Brain microvascular endothelial cell (primary cell): ENCODE results near the gene CDKN1A.

Experiments used
- DNase-seq: peaks from one replicate; pipeline ENCODE4 v3.0.0-alpha.2; 2020
- H3K27ac ChIP-seq: fragments of 250-450 bp; sonication (Bioruptor Pico); 2 replicates; pipeline ENCODE4 v1.5.1; 2020; ENCODE audit warnings: mild to moderate bottlenecking, moderate library complexity
- H3K27me3 ChIP-seq: fragments of 250-450 bp; sonication (Bioruptor Pico); replicated peaks from 2 replicates; pipeline ENCODE4 v1.5.1; 2020; ENCODE audit warnings: mild to moderate bottlenecking
- H3K36me3 ChIP-seq: fragments of 250-450 bp; sonication (Bioruptor Pico); replicated peaks from 2 replicates; pipeline ENCODE4 v1.5.1; 2020; ENCODE audit warnings: mild to moderate bottlenecking
- H3K4me3 ChIP-seq: 2 replicates; pipeline ENCODE4 v1.5.1; 2011; ENCODE audit warnings: low read depth, mild to moderate bottlenecking, control low read depth, low read length, moderate library complexity
- in situ Hi-C: cut with HindIII; loops from 2 replicates; pipeline ENCODE4 v1.10.0; 2017; ENCODE audit warnings: low sequenced_read_pairs, low pct_ligation_motif_present
- TF ChIP-seq, protein P1 (sequence below): IDR thresholded peaks from 2 replicates; pipeline ENCODE4 v1.5.1; 2011; ENCODE audit warnings: low read depth, mild to moderate bottlenecking, moderate library complexity, low read length, control low read depth, inconsistent platforms; ENCODE audit errors: missing control alignments

CDKN1A gene

DNA sequence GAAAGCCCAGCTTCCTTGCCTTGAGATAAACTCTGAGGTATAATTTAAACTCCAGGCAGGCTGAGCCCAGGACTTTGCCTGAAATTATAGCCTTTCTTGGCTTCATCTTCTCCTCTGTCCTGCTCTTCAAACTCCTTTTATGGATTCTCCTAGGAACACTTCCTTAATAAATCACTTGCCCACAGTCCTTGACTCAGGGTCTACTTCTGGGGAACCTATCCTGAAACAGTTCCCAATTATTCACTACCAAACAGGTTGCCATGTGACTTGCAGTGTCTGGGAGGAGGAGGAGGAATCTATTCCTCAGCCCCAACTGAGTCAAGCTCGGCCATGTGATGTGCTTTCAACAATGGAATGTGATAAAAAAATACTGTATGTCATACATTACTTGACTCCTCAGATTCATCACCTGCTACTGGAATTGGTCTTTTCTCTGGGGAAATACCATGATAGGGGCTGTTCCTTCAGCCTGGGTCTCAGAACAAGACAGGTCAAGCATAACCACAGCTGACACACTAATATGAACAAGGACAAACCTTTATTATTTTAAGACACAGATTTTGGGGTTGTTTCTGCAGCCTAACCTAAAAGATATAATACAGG lies 20.5 kb upstream of the CDKN1A start:
- in situ Hi-C loops = no loop called here
- Histone ChIP-seq H3K27ac (no peak overlapping the region), H3K4me3 (no peak overlapping the region), H3K27me3 (no peaks in the 10 kb centered on the region), H3K36me3 (no peaks in the 10 kb centered on the region)
- TF ChIP-seq, protein P1, sequence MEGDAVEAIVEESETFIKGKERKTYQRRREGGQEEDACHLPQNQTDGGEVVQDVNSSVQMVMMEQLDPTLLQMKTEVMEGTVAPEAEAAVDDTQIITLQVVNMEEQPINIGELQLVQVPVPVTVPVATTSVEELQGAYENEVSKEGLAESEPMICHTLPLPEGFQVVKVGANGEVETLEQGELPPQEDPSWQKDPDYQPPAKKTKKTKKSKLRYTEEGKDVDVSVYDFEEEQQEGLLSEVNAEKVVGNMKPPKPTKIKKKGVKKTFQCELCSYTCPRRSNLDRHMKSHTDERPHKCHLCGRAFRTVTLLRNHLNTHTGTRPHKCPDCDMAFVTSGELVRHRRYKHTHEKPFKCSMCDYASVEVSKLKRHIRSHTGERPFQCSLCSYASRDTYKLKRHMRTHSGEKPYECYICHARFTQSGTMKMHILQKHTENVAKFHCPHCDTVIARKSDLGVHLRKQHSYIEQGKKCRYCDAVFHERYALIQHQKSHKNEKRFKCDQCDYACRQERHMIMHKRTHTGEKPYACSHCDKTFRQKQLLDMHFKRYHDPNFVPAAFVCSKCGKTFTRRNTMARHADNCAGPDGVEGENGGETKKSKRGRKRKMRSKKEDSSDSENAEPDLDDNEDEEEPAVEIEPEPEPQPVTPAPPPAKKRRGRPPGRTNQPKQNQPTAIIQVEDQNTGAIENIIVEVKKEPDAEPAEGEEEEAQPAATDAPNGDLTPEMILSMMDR = no peak
- peak; percentile 57 for DNase-seq

DNA sequence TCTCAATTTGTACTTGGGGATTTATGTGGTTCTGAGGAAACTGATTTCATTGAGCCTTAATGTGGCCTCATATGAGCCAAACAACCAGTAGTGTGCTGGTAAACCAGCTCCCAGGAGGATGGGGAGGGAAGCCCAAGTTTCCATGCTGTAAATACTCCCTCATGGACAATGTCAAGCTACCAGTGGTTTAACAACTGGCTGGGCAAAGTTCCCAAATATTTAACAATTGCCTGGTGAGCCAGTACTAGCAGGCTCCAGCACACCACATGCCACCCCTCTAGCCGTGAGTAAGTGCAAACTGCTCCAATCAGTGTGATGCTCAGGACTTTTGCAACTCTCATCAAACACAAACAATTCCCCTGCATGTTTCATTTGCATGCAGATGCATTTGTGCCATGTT lies 19.2 kb upstream of the CDKN1A start:
- in situ Hi-C loops = no loop called here
- Histone ChIP-seq H3K36me3 (no peaks in the 10 kb centered on the region), H3K27ac (no peak overlapping the region), H3K27me3 (no peaks in the 10 kb centered on the region), H3K4me3 (no peak overlapping the region)
- no peak for DNase-seq
- TF ChIP-seq, protein P1 = no peak

DNA sequence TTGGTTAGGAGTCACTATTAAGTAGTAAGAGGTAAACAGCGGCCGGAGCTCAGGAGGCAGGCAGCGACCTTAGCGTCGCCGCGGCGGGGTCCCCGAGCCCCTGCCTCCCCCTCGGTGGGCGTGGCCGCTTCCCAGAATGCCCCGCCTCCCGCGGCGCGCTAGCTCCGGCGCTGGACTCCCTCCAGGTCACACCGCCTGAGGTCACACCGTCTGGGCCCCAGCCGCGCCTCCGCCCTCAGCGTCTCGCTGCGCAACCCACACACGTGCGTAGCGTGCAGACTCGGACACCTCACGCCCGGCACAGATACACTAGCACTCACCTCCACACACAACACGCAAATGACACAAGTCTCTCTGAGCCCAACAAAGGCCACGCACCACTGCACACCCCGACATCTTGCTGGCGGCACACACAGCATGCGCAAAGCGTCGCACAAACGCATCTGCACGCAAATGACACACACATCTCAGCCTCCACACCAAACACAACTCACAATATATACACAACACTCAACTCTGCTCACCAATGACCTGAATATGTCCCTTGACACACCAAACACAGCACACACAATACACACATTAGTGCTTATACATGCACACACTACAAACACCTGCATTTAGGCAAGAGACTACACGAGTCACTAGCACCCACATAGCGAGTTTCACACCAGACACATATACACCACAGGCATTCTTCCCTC lies 17.6 kb upstream of the CDKN1A start:
- in situ Hi-C loops = no loop called here
- no peak for DNase-seq
- Histone ChIP-seq H3K27me3 (no peaks in the 10 kb centered on the region), H3K36me3 (no peaks in the 10 kb centered on the region), H3K4me3 (peak overlapping the region; percentile 17), H3K27ac (no peak overlapping the region)
- TF ChIP-seq, protein P1 = no peak

DNA sequence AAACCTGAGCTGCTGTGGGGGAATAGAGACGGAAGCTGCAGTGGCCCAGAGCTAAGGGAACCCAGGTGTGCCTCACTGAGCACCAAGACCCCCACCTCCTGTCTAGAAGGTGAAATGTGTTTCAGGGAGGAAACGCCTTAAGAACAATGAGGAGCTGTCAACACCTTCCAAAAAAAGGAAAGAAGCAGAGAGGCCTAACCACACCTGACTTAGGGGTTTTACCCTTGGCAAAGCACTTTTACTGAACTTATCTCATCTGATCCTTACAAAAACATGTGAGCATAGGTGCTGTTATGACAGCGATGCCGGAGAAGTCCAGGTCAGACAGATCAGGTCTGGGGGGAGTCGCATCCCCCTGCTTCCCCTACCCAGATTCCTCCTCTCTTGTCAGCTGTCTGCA lies 16.1 kb upstream of the CDKN1A start:
- in situ Hi-C loops = no loop called here
- Histone ChIP-seq H3K36me3 (no peaks in the 10 kb centered on the region), H3K27me3 (no peaks in the 10 kb centered on the region), H3K4me3 (no peak overlapping the region), H3K27ac (no peak overlapping the region)
- TF ChIP-seq, protein P1 = no peak
- no peak for DNase-seq

DNA sequence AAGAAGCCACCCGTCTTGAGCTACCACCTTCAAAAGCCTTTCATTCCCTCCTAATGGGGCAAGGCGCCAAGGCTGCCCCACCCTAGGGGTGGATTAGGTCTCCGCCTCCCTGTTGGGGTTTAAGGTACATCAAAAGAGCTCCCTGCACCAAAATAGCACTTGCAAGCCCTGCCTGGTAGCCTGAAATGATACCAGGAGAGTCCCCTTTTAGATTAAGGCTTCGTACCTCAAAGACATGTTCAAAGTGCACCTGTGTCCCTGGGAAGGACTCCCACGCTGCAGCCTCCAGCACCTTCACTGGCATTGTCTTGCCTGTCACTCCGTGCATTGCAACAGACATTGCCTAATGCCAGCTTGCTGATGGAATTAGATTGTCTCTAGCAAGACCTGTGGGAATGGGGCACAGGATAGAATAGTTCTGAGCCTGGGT lies 15.7 kb upstream of the CDKN1A start:
- no peak overlapping the region for H3K4me3 ChIP-seq
- TF ChIP-seq, protein P1 = no peak
- in situ Hi-C loops = no loop called here

More for the DNA sequence above, 15.7 kb upstream of the CDKN1A start:
- Histone ChIP-seq H3K36me3 (no peaks in the 10 kb centered on the region), H3K27me3 (no peaks in the 10 kb centered on the region), H3K27ac (no peak overlapping the region)
- DNase-seq = no peak
